Skeletal muscle tissue (tissue), 5 donors: Measurements from ENCODE around the gene HSD17B10. TPM values are rescaled to one million over a fixed set of nuclear protein-coding genes. Genes with fewer than 3 reads are reported as not detected.
"Not testable (repeated sequence)": the region's sequence is repeated elsewhere in the genome, so short reads cannot be mapped to it uniquely, and the experiment has no call there.

Experiments used
- H3K27ac ChIP-seq: one replicate; pipeline ENCODE4 v1.7.0; 2013; ENCODE audit warnings: mild to moderate bottlenecking, low read depth, low read length, inconsistent platforms
- H3K27me3 ChIP-seq, 3 donors: one replicate each; pipeline ENCODE4 v1.7.0; 2013; ENCODE audit warnings: low read length in 3 of 3; ENCODE audit not compliant: control insufficient read depth in 3 of 3, insufficient read depth in 3 of 3
- H3K36me3 ChIP-seq, 3 donors: one replicate each; pipeline ENCODE4 v1.7.0; 2013; ENCODE audit warnings: low read length in 3 of 3; ENCODE audit not compliant: control insufficient read depth in 3 of 3, insufficient read depth in 3 of 3
- H3K4me1 ChIP-seq, 3 donors: one replicate each; pipeline ENCODE4 v1.7.0; 2013; ENCODE audit warnings: low read length in 3 of 3, mild to moderate bottlenecking in 3 of 3; ENCODE audit not compliant: control insufficient read depth in 3 of 3, insufficient read depth in 3 of 3
- H3K4me3 ChIP-seq, 3 donors: one replicate each; pipeline ENCODE4 v1.7.0; 2013; ENCODE audit warnings: low read length in 3 of 3
- H3K9ac ChIP-seq, 3 donors: one replicate each; pipeline ENCODE4 v1.7.0; 2013; ENCODE audit warnings: low read length in 3 of 3, mild to moderate bottlenecking in 3 of 3, moderate library complexity in 2 of 3, low read depth in 1 of 3
- H3K9me3 ChIP-seq, 3 donors: one replicate each; pipeline ENCODE4 v1.7.0; 2013; ENCODE audit warnings: low read length in 3 of 3; ENCODE audit not compliant: control insufficient read depth in 3 of 3
- small RNA-seq: library from RNA; depleted of rRNA; stranded (forward); fragments of <200 nt; gene quantifications from one replicate; pipeline ENCODE3, GENCODE V24; 2014
- total RNA-seq: library from RNA; depleted of rRNA; stranded (reverse); fragments of >200 nt; gene quantifications from one replicate; pipeline ENCODE4 v1.2.3, GENCODE V29; 2014
- donor health status: Osteomylitis.

Gene HSD17B10
- total RNA-seq, 1 donor from 2014 or later, result 62.1 TPM

GRCh38 chrX:53421125-53421524 lies 13.0 kb downstream of the HSD17B10 start:
- Histone ChIP-seq H3K9me3 (no peaks in the 10 kb centered on the region), H3K27me3 (no peaks in the 10 kb centered on the region), H3K36me3 (no peaks in the 10 kb centered on the region), H3K4me1 (peaks cover 18 to 23% (median 19%) of the 10 kb centered on the region in 3 donors), H3K9ac (peak overlapping the region; percentile 84 to 86 (median 85)), H3K4me3 (peak overlapping the region; percentile 77 to 81 (median 77)), H3K27ac (no peak overlapping the region)

DNA sequence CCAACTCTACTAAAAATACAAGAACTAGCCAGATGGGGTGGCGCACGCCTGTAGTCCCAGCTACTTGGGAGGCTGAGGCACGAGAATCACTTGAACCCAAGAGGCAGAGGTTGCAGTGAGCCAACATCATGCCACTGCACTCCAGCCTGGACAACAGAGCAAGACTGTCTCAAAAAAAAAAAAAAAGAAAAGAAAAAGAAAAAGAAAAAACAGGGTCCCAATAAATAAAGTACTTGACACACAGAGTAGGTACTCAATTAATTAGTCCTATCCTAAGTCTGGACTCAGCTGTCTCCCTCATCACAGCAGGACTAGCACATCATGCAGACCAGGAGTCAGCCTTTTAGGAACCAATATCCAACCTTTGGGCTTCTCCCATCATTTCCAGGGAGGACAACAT lies 13.8 kb downstream of the HSD17B10 start:
- H3K4me1 ChIP-seq, result peaks cover 18 to 23% (median 19%) of the 10 kb centered on the region in 3 donors
- H3K4me3 ChIP-seq, H3K27ac ChIP-seq, H3K9me3 ChIP-seq, H3K9ac ChIP-seq, H3K36me3 ChIP-seq, H3K27me3 ChIP-seq: not testable (repeated sequence)

GRCh38 chrX:53412446-53412845 lies 21.7 kb downstream of the HSD17B10 start:
- H3K27me3 ChIP-seq, result no peaks in the 10 kb centered on the region
- peaks cover 19 to 57% (median 40%) of the 10 kb centered on the region in 3 donors for H3K36me3 ChIP-seq
- H3K9me3 ChIP-seq, result no peaks in the 10 kb centered on the region
- no peaks in the 10 kb centered on the region for H3K4me1 ChIP-seq
- no peak overlapping the region for H3K27ac ChIP-seq
- no peak overlapping the region for H3K9ac ChIP-seq
- H3K4me3 ChIP-seq, result no peak overlapping the region

DNA sequence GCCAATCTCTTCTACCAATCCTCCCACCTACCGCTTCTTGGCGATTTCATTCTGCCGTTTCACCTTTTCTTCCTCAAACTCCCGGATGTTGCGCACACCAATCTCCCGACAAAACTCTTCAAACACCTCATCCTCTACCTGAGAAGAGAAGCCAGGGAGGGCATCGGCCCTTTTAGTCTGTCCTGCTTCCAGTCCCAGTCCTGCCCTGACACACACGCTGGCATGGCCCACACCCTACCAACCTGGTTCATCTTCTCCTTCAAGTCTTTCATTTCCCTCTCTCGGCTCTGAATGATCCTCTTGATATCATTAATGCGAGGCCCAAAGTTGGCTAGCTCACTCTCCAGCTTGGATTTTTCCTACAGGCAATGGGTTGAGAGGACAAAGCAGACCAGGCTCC lies 30.6 kb downstream of the HSD17B10 start:
- no peaks in the 10 kb centered on the region for H3K4me1 ChIP-seq

DNA sequence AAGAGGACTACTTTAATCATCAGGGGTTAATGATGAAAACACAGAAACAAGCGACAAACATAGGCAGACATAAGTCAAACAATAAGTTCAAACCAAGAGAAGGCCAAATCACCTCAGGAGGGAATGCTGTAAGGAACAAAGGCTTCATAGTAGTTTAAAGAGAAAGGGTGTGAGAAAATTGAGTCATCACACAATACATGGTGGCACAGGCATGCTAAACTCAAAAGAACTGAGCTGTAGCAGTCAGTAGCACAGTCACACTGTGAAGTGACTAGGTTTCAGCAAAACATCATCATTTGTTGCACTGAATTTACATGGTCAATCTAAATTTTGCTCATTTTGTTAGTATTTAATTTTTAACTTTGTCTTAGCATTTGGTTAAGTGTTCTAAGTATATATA lies 36.0 kb downstream of the HSD17B10 start:
- no peaks in the 10 kb centered on the region for H3K4me1 ChIP-seq
- H3K9ac ChIP-seq, result no peak overlapping the region
- H3K36me3 ChIP-seq, result peaks cover 7 to 54% (median 22%) of the 10 kb centered on the region in 3 donors
- no peaks in the 10 kb centered on the region for H3K9me3 ChIP-seq
- H3K27ac ChIP-seq, result no peak overlapping the region
- no peak overlapping the region for H3K4me3 ChIP-seq
- no peaks in the 10 kb centered on the region for H3K27me3 ChIP-seq

More for the DNA sequence above, 30.6 kb downstream of the HSD17B10 start:
- no peaks in the 10 kb centered on the region for H3K27me3 ChIP-seq
- no peaks in the 10 kb centered on the region for H3K9me3 ChIP-seq
- no peak overlapping the region for H3K4me3 ChIP-seq
- H3K36me3 ChIP-seq, result peaks cover 29 to 63% (median 45%) of the 10 kb centered on the region in 3 donors
- H3K27ac ChIP-seq, result no peak overlapping the region
- H3K9ac ChIP-seq, result no peak overlapping the region

- Histone ChIP-seq H3K9ac (no peak overlapping the region), H3K27me3 (no peaks in the 10 kb centered on the region), H3K27ac (no peak overlapping the region), H3K36me3 (peaks cover 7 to 48% (median 12%) of the 10 kb centered on the region in 3 donors), H3K4me3 (no peak overlapping the region), H3K9me3 (no peaks in the 10 kb centered on the region), H3K4me1 (no peaks in the 10 kb centered on the region)
These were observed 38.4 kb downstream of the HSD17B10 start for GRCh38 chrX:53395605-53396298.

DNA sequence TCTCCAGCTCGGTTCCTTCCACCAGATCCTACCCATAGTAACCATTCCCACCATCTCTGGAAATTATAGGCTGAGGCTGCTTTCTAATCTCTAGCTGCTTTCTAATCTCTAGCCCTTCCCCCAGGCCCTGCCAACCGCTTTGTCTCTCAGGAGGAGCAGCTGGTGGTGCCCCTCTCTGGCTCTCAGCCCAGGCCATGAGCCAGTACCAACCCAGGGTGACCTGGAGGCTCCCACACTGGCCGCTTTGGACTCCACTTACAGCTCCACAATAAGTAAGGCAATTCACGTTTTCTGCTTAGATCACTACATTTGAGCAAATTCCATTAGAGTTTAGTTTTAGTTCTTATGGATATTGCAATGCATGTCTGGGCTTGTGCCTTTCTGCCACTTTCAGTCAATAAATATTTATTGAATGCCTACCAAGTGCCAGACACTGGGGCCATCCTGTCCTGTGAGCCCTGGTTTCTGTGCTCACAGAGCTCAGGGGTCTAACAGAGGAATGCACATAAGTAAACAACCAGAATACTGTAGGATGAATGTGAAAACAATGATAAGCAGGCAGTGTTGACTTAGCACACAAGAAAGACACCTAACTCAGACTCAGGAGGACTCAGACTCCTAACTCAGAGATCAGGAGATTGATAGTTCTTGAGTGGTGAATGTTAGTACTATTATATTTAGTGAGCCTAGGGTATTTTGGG lies 50.6 kb downstream of the HSD17B10 start:
- peaks cover 28 to 49% (median 30%) of the 10 kb centered on the region in 3 donors for H3K36me3 ChIP-seq
- H3K27me3 ChIP-seq, result no peaks in the 10 kb centered on the region
- H3K27ac ChIP-seq, result no peak overlapping the region

More for the DNA sequence above, 50.6 kb downstream of the HSD17B10 start:
- Histone ChIP-seq H3K4me1 (no peaks in the 10 kb centered on the region), H3K9me3 (no peaks in the 10 kb centered on the region), H3K4me3 (no peak overlapping the region), H3K9ac (no peak overlapping the region)

Small RNAs within 50 kb of the gene (small RNA-seq; reads per million reads assigned to genes)
- gene MIR6857 (0.12 reads per million), gene VTRNA3-1P (not detected)

Other genes with a start within 250 kb of the HSD17B10 start
- 54.3 TPM for gene KDM5C, start 209.2 kb downstream of the HSD17B10 start, total RNA-seq
- gene IQSEC2, start 152.8 kb downstream of the HSD17B10 start, total RNA-seq, result 3.1 TPM
- gene SMC1A, start 11.7 kb downstream of the HSD17B10 start, total RNA-seq, result 9.9 TPM
- gene RIBC1, start 11.5 kb downstream of the HSD17B10 start, total RNA-seq, result 0.52 TPM